ENCODE data around the gene TAS2R4.
"Not testable (repeated sequence)": the region's sequence is repeated elsewhere in the genome, so short reads cannot be mapped to it uniquely, and the experiment has no call there.

The TAS2R4 gene

DNA sequence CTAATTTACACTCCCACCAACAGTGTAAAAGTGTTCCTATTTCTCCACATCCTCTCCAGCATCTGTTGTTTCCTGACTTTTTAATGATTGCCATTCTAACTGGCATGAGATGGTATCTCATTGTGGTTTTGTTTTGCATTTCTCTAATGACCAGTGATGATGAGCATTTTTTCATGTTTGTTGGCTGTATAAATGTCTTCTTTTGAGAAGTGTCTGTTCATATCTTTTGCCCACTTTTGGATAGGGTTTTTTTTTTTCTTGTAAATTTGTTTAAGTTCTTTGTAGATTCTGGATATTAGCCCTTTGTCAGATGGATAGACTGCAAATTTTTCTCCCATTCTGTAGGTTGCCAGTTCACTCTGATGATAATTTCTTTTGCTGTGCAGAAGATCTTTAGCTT is 46.0 kb downstream of the TAS2R4 start:
- DNase-seq (ENCODE audit: low read depth in 2 of 2) = not testable (repeated sequence)

Data from activated CD8-positive, alpha-beta memory T cell treated with anti-CD3 and anti-CD28 coated beads for 4 hours (primary cell).